Fibroblast of lung (primary cell): ENCODE results near the gene CHD1L.

Experiments used
- EZH2 ChIP-seq: IDR thresholded peaks from 2 replicates; pipeline ENCODE4 v1.5.1; 2012; ENCODE audit warnings: low read length, control low read depth, mild to moderate bottlenecking; ENCODE audit errors: missing control alignments
- TF ChIP-seq, protein P1 (sequence below), 2 donors: IDR thresholded peaks in 1 of 2; conservative IDR thresholded peaks in 1 of 2; 1 replicate in 1 of 2; 2 replicates in 1 of 2; pipeline ENCODE4 v1.5.1; 2011 to 2012; ENCODE audit warnings: low read length in 2 of 2, control low read depth in 1 of 2, inconsistent platforms in 1 of 2, low read depth in 1 of 2, mild to moderate bottlenecking in 1 of 2

DNA sequence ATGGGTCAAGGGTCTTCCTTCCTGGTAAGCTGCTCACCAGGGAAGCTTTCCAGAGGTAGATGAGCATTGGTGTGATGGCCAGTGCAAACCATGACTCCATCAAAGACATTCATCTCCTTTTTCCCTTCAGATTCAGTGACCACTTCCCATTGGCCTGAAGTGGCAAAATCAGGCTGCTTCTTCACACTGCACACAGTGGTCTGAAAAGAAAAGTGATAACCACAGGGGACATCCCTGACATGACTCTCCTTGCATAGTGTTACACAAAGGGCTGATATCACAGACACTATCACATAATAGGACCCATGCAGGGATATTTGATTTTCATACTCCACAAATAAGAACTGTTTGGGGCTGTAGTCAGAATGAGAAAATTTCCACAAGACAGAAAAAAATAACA is 29.2 kb upstream of the CHD1L start:
- TF ChIP-seq, protein P1, sequence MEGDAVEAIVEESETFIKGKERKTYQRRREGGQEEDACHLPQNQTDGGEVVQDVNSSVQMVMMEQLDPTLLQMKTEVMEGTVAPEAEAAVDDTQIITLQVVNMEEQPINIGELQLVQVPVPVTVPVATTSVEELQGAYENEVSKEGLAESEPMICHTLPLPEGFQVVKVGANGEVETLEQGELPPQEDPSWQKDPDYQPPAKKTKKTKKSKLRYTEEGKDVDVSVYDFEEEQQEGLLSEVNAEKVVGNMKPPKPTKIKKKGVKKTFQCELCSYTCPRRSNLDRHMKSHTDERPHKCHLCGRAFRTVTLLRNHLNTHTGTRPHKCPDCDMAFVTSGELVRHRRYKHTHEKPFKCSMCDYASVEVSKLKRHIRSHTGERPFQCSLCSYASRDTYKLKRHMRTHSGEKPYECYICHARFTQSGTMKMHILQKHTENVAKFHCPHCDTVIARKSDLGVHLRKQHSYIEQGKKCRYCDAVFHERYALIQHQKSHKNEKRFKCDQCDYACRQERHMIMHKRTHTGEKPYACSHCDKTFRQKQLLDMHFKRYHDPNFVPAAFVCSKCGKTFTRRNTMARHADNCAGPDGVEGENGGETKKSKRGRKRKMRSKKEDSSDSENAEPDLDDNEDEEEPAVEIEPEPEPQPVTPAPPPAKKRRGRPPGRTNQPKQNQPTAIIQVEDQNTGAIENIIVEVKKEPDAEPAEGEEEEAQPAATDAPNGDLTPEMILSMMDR (conservative IDR thresholded peaks at IDR 0.05 in 1 of 2, IDR thresholded peaks at IDR 0.05 in 1 of 2; ENCODE audit: low read depth in 1 of 2, low read length in 2 of 2): no peak
- TF ChIP-seq EZH2: no peak
